Suppressor macrophage treated with lipopolysaccharide for 1 hour (primary cell): ENCODE results near the gene RAB43.
"Not testable (repeated sequence)": the region's sequence is repeated elsewhere in the genome, so short reads cannot be mapped to it uniquely, and the experiment has no call there.

Experiments
- DNase-seq, 3 donors: peaks; one replicate each; pipeline ENCODE4 v3.0.0-alpha.2; 2020 to 2022

RAB43 gene

DNA sequence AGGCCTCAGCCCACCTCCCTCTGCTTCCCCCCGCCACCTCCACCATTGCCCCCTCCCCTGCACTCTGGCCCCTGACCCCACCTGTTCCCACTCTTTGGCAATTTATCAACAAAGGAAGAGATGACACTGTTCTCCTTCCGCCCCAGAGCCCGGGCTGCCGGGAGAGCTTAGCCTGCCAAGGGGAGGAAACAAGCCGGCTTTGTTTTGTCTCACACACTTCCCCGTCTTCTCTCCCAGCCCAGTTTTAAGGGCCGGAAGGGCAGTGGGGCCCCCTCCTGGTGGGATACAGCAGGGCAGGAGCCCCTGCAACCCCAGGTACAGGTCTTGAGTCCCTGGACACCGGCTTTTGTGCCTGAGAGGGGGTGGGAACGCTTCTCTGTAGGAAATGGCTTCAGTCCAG is 33.7 kb downstream of the RAB43 start:
- peak in 2 of 3 donors; percentile 28 to 33 for DNase-seq

DNA sequence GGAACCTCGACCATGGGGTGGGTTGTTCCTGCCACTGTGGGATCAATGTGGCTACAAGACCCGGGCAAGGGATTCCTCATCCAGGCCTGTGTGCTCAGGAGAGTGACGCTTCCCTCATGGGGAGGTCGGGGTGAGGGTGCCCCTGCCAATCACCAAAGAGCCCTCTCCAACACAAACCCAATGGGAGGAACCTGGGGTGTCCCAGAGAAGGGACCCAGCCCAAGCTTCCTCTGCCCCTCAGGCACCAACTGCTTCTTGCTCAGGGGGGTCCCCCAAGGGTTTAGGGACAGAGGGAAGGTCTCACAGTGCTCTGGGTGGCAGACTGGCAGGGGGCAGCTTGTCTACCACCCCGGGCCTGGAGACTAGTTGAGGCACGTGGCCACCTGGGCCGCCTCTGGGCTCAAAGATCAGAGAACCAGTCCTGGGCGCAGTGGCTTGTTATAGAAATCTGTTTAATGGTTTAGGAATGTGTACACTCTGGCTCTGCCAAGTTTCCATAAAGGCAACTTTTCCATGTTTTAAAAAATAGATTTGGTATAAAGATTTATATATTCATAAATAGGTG is 34.4 kb downstream of the RAB43 start:
- no peak for DNase-seq

DNA sequence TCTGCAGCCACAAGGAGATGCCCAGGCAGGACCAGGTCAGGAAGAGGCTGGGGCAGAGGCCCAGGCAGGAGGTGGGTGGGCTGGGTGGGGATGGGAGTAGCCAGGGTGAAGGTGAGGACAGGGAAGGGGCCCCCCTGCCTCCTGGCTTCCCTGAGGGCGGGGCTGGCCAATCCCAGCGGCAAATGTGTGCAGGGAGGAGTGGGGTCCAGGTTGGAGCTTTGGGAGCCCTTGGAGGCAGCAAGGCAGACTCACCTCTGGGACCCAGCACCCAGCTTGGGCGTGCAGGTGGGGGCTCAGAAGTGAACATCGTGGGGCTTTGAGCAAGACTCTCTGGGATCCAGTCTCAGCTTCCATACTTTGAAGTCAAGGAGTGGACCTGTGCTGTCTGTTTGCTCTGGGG is 35.8 kb downstream of the RAB43 start:
- DNase-seq, result no peak

DNA sequence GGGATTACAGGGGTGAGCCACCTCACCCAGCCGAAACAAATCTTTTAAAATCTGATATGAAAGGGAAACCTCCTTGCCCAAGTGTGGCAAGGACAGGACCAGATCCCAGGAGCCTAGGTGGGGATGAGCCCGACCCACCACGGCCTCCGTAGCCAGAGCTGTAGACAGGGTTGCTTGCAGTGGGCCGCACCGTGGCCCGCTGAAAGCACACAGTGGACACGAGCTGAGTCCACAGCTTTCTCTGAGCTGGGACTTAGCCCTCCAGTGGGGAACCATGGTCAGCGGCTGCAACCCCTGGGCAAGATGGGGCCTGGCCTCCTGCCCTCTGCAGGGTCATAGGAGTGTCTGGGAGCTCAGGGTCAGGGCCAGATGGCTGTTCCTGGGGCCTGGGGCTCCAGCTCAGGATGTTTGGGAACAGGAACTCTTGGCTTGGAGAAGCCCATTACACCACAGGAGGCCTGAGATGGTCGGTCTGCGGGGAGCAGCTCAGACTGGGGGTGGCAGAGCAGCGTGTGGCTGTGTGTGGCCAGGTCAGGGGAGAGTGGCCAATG is 36.4 kb downstream of the RAB43 start:
- no peak for DNase-seq

DNA sequence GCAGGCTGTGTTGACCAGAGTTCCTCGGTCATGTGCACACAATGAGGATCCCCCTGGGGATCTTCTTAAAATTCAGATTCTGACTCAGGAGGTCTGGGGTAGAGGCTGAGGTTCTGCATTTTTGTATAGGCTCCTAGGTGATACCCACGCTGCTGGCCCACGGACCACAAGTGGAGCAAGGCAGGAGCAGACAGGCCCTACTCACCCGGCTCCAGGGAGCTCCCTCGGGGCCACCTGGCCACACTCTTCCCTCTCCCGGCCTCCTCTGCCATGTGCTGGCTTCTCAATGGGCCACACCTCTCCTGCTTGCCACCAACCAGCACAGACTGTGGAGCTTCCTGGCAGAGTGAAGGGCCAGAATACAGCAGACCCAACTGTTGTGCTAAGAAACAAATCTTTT is 37.1 kb downstream of the RAB43 start:
- no peak for DNase-seq

DNA sequence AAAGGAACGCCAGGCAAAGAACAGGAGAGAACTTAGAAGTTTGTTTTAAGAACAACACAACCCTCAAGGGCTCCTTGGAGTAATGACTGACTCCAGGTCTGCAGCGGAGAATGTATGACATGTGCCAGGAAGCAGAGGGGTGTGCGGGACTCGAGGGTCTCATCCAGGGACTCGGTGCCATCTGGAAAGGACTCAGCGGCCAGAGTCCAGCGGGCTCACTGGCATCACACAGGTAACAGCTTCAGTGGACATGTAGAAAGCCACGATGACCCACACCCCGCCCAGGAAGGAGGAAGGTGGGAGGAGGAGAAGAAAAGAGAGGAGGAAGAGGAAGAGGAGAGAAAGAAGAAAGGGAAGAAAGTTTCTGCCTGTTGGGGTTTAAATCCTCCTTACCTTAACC is 39.6 kb downstream of the RAB43 start:
- no peak for DNase-seq

DNA sequence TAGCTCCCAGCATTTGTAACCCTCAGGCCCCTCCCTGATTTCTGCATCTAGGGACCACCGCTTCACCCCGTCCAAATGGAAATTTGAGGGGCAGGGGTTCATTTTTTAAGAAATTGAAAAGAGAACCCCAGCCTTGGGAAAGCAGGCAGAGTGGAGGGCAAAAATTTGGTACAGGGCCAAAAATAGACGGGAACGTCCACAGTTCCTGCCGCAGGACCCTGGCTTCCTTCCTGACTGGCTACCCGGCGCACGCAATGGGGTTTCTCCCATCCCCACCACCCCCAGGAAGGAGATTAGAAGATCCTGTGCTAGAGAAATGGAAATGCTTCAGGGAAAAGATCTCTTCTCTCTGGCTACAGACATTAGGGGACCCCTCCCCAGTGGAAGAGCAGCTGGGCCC is 40.1 kb downstream of the RAB43 start:
- DNase-seq, result no peak

DNA sequence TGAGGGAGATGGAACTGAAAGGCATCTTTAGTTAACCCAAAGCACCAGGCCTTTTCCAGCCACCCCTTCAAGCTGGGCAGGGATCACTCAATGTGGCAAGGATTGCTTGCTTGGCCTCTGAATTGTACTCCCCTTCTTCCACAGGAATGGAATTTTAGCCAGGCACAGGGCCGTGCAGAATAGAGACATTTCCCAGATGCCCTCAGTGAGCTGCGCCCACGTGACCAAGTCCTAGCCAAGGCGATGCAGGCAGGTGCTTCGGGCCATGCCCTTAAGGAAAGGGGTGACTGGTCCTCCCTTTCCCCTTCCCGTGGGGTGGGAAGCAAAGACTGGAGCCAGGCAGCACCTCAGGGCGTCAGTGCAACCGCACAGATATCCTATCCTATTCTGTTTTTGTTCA is 43.1 kb downstream of the RAB43 start:
- no peak for DNase-seq

DNA sequence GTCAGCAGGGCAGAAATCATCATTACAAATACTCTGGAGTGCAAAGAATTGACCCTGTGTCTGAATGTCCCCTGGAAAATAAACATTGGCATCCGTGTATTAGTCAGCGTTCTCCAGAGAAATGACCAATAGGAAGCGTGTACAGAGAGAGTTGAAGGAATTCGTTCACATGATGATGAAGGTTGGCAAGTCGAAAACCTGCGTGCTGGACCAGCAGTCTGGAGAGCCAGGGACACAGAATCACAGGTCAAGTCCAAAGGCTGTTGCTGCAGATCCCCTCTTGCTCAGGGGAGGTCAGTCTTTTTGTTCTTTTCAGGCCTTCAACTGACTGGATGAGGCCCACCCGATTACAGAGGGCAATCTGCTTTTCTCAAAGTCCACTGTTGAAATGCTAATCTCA is 44.4 kb downstream of the RAB43 start:
- DNase-seq, result no peak

DNA sequence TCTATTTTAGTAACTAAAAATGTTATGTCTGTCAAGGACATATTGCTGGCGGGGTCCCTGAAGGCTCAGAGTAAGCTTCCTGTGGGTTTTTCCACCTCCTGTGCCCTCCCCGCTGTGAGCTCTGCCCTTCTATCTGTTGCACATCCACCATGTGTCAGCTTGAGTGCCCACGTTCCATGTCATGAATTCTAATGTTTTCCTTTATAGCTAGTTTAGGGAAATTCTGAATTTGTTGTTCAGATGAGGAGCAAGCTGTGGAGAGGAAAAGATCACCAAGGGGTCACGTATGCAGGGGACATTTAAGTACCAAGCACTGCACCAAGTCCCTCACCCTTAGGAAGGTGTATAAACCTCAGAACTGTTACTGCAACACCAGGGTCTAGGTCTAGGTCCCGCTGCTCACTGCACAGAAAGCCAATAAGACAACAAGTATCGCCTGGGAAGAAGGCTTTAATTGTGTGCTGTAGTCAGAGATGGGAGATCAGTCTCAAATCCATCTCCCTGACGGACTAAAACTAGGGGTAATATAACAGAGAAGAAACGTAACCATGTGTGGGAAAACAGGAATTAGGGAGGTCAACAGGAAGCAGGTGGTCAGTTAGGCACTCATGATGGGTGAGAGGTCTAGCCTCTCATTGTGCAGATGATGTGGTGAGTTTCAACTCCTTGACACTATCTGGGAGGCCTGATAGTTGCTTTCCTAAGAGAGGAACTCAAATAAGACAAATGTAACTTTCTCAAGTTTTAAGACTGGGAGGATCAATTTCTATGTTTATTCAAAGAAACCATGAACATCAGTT is 51.3 kb downstream of the RAB43 start:
- DNase-seq, result no peak

DNA sequence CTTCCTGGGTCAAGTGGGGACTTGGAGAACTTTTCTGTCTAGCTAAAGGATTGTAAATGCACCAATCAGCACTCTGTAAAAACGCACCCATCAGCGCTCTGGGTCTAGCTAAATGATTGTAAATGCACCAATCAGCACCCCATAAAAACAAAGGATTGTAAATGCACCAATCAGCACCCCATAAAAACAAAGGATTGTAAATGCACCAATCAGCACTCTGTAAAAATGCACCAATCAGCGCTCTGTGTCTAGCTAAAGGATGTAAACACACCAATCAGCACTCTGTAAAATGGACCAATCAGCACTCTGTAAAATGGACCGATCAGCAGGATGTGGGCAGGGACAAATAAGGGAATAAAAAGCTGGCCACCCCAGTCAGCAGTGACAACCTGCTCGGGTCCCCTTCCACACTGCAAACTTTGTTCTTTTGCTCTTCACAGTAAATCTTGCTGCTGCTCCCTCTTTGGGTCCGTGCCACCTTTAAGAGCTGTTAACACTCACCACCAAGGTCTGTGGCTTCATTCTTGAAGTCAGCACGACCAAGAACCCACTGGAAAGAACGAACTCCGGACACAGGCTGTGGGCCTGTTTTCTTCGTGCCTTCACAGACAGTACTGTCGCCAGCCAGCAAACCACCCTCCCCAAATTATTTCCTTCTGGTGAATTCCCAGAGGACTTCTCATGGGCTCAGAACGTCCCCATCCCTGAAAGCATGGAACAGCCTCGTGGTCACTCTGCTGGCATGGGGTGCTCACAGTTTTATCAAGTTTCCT is 52.1 kb downstream of the RAB43 start:
- DNase-seq, result not testable (repeated sequence)

DNA sequence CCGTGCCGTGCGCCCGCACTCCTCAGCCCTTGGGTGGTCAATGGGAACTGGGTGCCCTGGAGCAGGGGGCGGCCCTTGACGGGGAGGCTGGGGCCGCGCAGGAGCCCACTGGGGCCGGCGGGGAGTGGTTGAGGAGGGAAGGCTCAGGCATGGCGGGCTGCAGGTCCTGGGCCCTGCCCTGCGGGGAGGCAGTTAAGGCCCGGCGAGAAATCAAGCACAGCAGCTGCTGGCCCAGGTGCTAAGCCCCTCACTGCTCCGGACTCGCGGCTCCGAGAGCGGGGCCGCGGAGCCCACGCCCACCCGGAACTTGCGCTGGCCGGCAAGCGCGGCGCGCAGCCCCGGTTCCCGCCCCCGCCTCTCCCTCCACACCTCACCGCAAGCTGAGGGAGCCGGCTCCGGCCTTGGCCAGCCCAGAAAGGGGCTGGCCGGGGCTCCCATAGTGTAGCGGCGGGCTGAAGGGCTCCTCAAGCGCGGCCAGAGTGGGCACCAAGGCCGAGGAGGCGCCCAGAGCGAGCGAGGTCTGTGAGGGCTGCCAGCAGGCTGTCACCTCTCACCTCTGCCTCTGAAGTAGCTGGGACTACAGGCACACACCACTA is 53.2 kb downstream of the RAB43 start:
- DNase-seq, result peak in 2 of 3 donors; percentile 34 to 60

DNA sequence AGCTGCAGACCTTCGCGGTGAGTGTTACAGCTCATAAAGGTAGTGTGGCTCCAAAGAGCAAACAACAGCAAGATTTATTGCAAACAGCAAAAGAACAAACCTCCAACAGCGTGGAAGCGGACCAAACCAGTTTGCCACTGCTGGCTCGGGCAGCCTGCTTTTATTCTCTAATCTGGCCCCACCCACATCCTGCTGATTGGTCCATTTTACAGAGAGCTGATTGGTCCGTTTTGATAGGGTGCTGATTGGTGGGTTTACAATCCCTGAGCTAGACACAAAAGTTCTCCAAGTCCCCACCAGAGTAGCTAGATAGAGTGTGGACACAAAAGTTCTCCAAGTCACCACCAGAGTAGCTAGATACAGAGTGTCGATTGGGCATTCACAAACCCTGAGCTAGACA is 53.9 kb downstream of the RAB43 start:
- not testable (repeated sequence) for DNase-seq

DNA sequence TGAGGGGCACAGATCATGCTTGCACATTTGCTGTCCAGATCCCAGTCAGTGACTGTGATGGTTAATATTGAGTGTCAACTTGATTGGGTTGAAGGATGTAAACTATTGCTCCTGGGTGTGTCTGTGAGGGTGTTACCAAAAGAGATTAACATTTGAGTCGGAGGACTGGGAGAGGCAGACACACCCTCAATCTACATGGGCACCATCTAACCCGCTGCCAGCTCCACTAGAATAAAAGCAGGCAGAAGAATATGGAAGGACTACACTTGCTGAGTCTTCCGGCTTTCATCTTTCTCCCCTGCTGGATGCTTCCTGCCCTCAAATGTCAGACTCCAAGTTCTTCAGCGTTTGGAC is 55.9 kb downstream of the RAB43 start:
- DNase-seq, result no peak

DNA sequence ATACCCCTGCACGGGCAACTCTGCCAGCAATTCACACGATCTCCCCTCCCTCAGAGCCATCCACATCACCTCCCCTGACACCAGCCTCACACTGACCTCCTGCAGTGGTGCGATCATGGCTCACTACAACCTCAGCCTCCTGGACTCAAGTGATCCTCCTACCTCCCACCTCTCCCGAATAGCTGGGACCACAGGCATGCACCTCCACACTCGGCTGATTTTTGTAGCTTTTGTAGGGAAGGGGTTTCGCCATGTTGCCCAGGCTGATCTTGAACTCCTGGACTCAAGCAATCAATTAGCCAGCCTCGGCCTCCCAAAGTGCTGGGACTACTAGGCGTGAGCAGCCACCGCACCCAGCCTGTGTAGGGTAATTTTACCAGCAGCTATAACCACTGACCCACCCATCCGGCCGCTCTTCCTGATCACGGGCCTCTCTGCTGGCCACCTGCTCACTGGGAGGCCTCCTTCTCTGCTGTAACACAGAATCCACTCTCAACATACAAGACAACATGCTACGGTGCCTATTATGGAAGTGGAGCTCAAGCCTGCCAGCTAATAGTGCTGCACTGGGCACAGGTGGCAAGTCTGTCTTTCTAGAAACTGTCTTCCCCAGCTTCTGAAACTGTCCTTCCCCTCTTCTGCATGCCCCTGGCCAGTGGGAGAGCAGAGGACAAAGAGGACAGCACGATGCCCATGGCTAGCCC is 56.4 kb downstream of the RAB43 start:
- DNase-seq, result no peak

DNA sequence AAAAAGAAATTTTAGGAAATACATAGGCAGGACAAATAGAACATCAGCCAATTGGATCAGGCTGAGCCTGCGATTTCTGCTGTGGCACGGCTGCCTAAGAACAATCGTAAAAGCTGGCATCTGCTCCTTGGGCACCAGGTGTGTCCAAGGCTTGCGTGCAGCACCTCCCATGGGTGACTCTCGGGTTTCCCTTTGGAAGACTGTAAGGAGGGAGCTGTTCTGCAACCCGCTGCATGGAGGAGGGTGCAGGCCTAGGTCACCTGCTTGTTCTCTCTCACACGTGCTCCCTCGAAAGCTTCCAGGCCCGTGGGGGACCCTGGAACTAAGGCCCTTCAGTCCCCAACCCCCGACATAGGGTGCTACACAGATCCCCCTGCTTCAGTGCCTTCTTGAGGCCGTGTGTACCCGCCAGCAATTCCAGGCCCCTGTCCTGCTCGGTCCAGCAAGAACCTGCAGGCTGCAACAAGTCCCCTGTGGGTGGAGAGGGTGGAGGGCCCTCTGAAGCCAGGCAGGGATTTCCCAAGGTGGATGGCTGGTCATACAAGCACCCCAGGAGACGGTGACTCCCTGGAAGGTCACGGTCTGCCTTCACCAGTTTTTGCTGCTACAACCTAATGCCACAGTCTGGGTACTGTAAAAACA is 57.6 kb downstream of the RAB43 start:
- DNase-seq, result no peak

DNA sequence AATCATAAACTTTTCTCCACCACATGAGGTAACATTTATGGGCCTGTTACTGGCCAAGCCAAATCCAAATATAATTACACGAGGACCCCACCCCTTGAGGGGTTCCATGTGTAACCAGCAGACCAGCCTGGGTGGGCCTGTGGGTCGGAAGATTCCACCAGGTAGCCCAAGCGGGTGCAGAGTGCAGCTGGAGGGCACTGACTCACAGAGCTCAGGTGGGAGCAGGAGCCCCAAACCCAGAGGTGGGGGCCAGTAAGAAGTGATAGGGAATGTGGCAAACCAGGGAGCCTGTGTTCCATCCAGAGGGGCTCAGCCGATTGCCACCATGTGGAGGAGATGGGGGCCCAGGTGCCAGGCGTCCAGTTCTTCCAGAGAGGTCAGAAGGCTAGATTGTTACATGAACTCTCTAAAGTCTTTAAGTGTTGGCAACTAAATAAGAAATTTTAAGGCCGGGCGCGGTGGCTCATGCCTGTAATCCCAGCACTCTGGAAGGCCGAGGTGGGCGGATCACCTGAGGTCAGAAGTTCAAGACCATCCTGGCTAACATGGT is 58.4 kb downstream of the RAB43 start:
- no peak for DNase-seq

DNA sequence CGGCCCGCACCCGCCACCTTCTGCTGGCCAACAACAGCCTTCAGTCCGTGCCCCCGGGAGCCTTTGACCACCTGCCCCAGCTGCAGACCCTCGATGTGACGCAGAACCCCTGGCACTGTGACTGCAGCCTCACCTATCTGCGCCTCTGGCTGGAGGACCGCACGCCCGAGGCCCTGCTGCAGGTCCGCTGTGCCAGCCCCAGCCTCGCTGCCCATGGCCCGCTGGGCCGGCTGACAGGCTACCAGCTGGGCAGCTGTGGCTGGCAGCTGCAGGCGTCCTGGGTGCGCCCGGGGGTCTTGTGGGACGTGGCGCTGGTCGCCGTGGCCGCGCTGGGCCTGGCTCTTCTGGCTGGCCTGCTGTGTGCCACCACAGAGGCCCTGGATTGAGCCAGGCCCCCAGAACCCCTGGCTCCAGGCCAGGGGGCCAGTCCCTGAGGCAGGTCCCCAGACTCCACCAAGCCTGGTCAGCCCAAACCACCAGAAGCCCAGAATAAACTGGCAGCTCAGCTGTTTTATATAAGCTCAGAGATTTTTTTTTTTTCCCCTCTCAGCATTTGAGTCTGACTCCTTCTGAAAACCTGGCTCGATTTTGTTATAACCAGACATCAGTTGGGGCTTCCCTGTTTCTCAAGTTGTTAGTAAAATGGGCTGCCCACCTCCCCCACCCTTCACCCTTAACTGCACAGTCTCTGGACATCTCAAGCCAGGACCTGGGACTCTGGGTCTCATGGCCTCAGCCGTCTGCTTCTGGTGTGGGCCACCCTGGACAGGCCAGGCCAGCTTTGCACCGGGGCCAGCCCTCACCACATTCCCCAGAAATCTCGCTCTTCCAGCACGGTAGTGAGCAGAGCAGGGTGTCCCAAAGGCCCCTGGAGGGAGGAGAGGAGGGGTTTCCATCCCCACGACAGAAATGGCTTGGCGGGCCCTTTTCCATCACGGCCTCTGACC is 59.4 kb downstream of the RAB43 start:
- DNase-seq, result no peak

DNA sequence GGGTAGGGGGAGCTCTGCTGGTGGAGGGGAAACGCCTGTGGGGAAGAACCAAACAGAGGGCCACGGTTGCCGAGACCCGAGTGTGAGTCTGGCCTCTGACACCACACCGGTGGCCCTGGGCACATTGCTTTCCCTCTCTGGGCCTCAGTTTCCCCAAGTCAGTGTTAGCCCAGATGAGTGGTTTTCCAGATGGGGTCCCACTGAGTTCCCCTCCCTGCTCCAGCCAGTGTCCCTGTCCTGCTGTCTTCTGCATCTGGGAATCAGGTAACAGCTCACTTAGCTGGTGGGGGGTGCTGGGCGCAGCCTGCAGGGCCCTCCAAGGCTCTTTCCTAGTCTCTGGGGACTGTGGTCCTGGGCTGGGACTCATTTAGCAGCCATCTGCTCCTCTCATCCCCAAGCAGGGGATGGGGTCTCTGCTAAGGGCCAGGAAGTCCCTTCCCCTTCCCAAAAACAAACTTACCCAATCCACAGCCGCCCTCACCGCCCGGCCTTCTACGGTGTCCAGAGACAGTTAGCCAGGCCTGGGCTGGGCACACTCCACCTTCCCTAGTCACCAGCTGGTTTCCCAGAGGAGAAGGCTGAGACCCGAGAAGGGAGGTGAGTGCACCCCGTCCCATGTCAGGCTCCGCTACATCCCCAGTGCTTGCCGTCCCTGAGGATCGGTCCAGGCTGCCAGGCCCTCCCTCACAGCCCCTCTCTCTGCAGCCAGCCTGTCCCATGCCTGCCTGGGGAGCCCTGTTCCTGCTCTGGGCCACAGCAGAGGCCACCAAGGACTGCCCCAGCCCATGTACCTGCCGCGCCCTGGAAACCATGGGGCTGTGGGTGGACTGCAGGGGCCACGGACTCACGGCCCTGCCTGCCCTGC is 60.3 kb downstream of the RAB43 start:
- no peak for DNase-seq
